Aorta (tissue), 5 donors: Measurements from ENCODE around the gene RUNDC3A. TPM values are rescaled to one million over a fixed set of nuclear protein-coding genes. Genes with fewer than 3 reads are reported as not detected.
A peak's percentile ranks its signal among the peaks of the same experiment; 100 is the strongest.

Source experiments
- ATAC-seq: fragments of 200-7000 bp; cut with Tn5 transposase; one replicate; pipeline ENCODE4 v1.9.1; 2022; ENCODE audit warnings: moderate library complexity; ENCODE audit not compliant: low FRiP score
- DNase-seq, 2 donors: peaks; one replicate each; pipeline ENCODE4 v3.0.0-alpha.2; 2020
- H3K27ac ChIP-seq, 2 donors: one replicate each; pipeline ENCODE4 v1.5.1; 2013; ENCODE audit warnings: low read length in 2 of 2, mild to moderate bottlenecking in 2 of 2, moderate library complexity in 2 of 2, control low read depth in 1 of 2, inconsistent platforms in 1 of 2, low read depth in 1 of 2
- H3K27me3 ChIP-seq, 2 donors: one replicate each; pipeline ENCODE4 v1.6.1; 2013; ENCODE audit warnings: control low read depth in 1 of 2, low read length in 1 of 2, mild to moderate bottlenecking in 1 of 2, moderate library complexity in 1 of 2; ENCODE audit not compliant: insufficient read depth in 2 of 2, control insufficient read depth in 1 of 2
- H3K36me3 ChIP-seq, 2 donors: one replicate each; pipeline ENCODE4 v1.6.1; 2013; ENCODE audit warnings: control low read depth in 1 of 2, low read length in 1 of 2, mild to moderate bottlenecking in 1 of 2; ENCODE audit not compliant: insufficient read depth in 2 of 2, control insufficient read depth in 1 of 2
- H3K4me1 ChIP-seq, 2 donors: one replicate each; pipeline ENCODE4 v1.6.1; 2013; ENCODE audit warnings: low read length in 2 of 2, control low read depth in 1 of 2, mild to moderate bottlenecking in 1 of 2, moderate library complexity in 1 of 2; ENCODE audit not compliant: insufficient read depth in 2 of 2, control insufficient read depth in 1 of 2
- H3K4me3 ChIP-seq, 2 donors: one replicate each; pipeline ENCODE4 v1.5.1; 2013; ENCODE audit warnings: low read length in 2 of 2, control low read depth in 1 of 2, mild to moderate bottlenecking in 1 of 2
- H3K9me3 ChIP-seq: one replicate; pipeline ENCODE4 v1.6.1; 2013; ENCODE audit warnings: mild to moderate bottlenecking, low read length; ENCODE audit not compliant: control insufficient read depth
- WGBS, 2 donors: extraction: QIAGEN DNeasy Blood & Tissue Kit; methylation state at CpG; one replicate each; pipeline ENCODE4 v1.1.7; 2013; 5-methylcytosine and 5-hydroxymethylcytosine counted together
- intact Hi-C, 2 donors: fragments of 100-400 bp; cut with DNase I; formaldehyde crosslinking; loops; one replicate each; pipeline versions ENCODE4 v1.14.2 to v1.15.0; 2022
- polyA plus RNA-seq, 2 donors: library from polyadenylated mRNA; stranded (reverse); fragments of 200-250 nt; gene quantifications; one replicate each; pipeline ENCODE4 v1.2.3, GENCODE V29; 2013
- total RNA-seq, 2 donors: library from RNA; stranded (reverse); fragmentation: NEBNext Ultra II Directional; extraction: Animal tissue kit (Norgen Biotek cat#: 25700); gene quantifications; one replicate each; pipeline ENCODE4 v1.2.1, GENCODE V29; 2021
- donor health status: healthy with polysubstance abuse.
- donor health status: Bipolar disorder and iron deficiency.
- donor health status: DM: no; HTN: no; CAD: no.
- donor health status: DM: no; HTN: no; CAD: no.
- donor health status: DM: yes; HTN: yes; CAD: no.

RUNDC3A gene
- total and polyA plus RNA-seq, 4 donors = 0.26 to 0.75 (median 0.50) TPM; not detected in 1

DNA sequence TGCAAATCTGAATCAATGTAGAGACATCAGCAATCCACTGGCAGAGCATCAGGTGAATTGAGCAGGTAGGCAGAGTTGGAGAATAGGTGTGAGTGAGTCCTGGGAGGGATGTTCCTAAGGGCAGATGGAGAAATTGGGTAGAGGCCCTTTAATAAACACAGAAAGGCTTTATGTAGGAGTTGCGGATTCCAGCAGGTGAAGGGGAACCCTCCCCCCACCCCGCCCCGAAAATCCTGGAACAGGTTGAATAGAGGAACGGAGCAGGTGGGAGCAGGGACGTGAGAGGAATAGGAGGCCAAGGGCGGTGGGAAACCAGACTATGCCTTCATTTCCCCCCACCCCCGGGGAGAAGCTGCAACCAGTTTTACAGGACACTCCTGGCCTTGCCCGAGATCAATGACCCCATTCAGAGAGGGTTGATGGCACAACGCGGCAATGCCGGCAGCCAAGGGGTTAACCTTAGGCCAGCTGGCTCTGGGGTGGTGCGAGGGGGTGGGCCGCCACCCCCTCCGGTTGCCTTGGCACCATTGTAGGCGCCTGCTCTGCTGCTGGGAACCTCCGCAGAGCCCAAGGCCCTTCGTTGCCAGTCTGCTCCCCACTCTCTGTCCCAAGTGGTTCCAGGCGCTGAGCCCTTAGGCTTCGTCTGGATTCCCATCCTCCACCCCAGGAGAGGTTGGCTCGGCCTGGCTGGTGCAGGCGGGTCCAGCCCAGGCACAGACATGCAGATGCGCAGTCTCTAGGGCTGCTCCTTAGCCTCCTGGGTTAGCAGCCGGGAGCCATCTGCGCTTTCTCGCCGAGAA lies 814 bp upstream of the RUNDC3A start:
- no peaks in the 10 kb centered on the region for H3K4me1 ChIP-seq
- DNase-seq (peak in 1 of 2 donors; percentile 77), ATAC-seq (peak; percentile 53)
- no peaks in the 10 kb centered on the region for H3K36me3 ChIP-seq
- no peak overlapping the region for H3K4me3 ChIP-seq
- H3K27me3 ChIP-seq = no peaks in the 10 kb centered on the region
- H3K9me3 ChIP-seq = no peaks in the 10 kb centered on the region
- 1 to 2% methylated on average over 26 of the region's 26 CpGs for WGBS, 2 donors
- no peak overlapping the region for H3K27ac ChIP-seq
- intact Hi-C loops = no loop called here

DNA sequence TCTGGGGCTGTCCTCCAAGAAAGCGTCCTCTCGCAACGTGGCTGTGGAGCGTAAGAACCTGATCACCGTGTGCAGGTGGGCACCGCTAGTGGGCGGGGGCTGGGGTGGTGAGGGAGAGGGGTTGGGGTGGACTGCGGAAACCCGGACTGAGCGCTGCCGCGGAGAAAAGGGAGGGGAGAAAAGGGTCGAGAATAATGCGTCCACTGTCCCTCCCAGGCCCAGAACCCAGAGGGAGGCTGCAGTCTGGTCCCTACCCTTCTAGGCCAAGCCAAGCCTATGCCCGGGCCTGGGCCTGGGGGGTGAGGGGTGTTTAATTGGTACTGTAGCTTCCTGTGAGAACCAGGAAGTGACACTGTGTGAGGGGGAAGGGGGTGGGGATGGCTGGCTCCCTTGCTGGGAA lies 464 bp downstream of the RUNDC3A start:
- ATAC-seq (peak; percentile 8), DNase-seq (no peak)
- H3K27ac ChIP-seq = no peak overlapping the region
- H3K27me3 ChIP-seq = no peaks in the 10 kb centered on the region
- no peaks in the 10 kb centered on the region for H3K36me3 ChIP-seq
- WGBS, 2 donors = 1% methylated on average over 15 of the region's 15 CpGs
- no peak overlapping the region for H3K4me3 ChIP-seq
- intact Hi-C loops = no loop called here
- no peaks in the 10 kb centered on the region for H3K4me1 ChIP-seq
- no peaks in the 10 kb centered on the region for H3K9me3 ChIP-seq

DNA sequence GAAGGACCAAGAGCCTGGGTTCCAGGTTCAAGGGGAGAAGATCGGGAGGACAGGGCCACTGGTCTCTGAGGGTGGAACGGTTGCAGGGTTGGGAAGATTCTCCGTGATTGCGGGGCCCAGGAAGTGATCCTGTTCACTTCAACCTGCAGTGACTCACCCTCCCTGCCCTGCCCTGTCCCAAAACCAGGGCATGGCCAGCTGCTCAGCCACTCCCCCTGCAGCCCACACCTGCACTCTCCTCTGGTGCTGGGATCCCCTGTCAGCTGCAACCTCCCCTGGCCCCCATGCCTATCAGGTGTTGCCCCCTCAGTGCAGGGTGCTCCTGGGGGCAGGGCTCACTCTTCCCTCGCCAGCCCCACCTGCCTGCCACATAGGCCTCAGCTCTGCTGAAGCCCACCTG lies 1.1 kb downstream of the RUNDC3A start:
- Histone ChIP-seq H3K4me3 (no peak overlapping the region), H3K9me3 (no peaks in the 10 kb centered on the region), H3K36me3 (no peaks in the 10 kb centered on the region), H3K4me1 (no peaks in the 10 kb centered on the region), H3K27ac (no peak overlapping the region), H3K27me3 (no peaks in the 10 kb centered on the region)
- DNase-seq (no peak), ATAC-seq (no peak)
- 61 to 83% methylated on average over 4 to 5 of the region's 5 CpGs for WGBS, 2 donors
- intact Hi-C loops = no loop called here

DNA sequence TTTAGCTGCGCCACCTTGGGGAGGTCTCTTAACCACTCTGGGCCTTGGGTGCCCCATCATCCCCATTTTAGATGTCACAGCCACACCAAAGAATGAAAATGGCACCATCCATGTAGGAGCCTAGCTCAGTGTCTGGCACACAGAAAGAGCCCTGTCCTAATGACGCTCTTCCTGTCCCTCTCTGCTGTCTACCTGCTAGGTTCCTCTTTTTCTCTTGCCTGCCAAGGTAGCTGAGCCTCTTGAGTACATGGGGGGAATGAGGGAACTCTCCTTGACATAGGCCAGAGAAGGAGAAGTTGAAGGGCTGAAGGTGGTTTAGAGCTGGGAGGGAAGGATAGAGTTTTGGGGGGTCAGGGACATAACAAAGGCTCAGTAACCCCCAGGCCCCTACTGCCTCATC lies 1.8 kb downstream of the RUNDC3A start:
- no peak overlapping the region for H3K4me3 ChIP-seq
- no peak for DNase-seq
- H3K27ac ChIP-seq = no peak overlapping the region
- whole genome bisulfite sequencing, 2 donors = 89 to 92% methylated on average over 2 of the region's 2 CpGs
- no peaks in the 10 kb centered on the region for H3K4me1 ChIP-seq
- intact Hi-C loops = no loop called here
- ATAC-seq = no peak
- H3K9me3 ChIP-seq = no peaks in the 10 kb centered on the region
- no peaks in the 10 kb centered on the region for H3K27me3 ChIP-seq
- H3K36me3 ChIP-seq = no peaks in the 10 kb centered on the region

DNA sequence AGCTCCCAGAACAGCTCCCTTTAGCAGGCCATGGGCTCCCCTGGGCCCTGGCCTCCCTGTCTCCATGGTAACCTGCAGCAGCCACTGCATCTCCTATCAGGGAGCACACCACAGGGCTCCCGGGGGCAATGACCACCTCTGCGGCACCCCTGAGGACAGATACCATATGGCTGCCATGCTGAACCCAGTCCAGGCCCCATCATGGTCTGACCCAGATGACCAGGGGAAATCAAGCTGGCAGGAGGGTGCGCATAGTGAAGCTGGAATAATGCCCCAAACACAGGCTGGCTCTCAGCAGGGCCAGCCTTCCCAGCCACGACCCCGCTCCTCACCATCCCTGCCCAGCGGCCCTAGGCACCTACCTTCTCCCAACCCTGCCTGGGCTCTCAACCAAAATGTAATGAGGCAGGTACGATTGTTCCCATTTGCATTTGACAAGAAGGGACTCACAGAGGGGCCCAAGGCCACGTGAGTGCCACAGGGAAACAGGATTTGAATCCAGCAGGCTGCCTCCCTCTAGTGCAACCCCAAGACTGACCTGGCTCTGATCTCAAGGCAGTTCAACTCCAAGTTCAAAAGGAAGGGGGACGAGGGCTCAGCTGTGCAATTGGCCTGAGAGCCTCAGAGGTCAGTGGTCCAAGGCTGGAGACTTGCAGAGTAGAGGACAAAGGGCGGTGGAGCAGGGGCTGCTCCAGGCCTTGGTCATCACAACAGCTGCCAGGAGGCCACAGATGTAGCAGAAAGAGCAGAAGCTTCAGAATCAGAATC lies 2.4 kb downstream of the RUNDC3A start:
- Histone ChIP-seq H3K4me3 (no peak overlapping the region), H3K9me3 (no peaks in the 10 kb centered on the region), H3K4me1 (no peaks in the 10 kb centered on the region), H3K27me3 (peaks cover 0 to under 1% of the 10 kb centered on the region in 2 donors), H3K27ac (no peak overlapping the region), H3K36me3 (no peaks in the 10 kb centered on the region)
- ATAC-seq = no peak
- intact Hi-C loops = no loop called here
- WGBS, 2 donors = 73 to 74% methylated on average over 10 of the region's 10 CpGs
- DNase-seq = peak in 1 of 2 donors; percentile 11

DNA sequence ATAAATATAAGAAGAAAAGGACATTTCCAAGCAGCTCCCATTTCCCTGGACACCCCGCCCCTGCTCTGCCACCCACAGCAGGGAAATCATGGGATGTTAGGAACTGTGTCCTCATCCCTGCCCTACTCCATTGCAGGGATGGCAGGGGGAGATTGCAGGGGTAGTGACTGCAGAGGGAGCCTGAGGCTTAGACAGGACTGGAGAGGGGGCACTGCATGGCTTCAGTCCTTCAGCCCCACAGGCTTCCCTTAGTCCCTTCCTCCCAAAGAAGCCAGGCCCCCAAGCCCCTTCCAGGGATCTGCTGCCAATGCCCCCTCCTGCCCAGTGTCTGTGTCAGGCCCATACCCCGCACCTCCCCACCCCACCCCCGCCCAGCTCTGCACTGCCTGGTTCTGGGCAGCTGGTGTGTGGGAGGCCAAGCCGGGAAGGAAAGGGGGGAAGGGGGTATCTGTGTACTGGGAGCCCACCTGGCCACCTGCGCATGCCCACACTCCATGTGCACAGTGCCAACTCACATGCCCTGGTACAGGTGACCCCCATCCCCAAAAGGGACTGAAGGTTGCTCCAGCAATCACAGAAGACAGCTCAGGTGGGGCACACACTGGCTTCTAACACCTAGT lies 3.3 kb downstream of the RUNDC3A start:
- DNase-seq = no peak
- WGBS, 2 donors = 71 to 95% methylated on average over 2 to 5 of the region's 5 CpGs
- Histone ChIP-seq H3K4me3 (no peak overlapping the region), H3K27ac (no peak overlapping the region), H3K9me3 (no peaks in the 10 kb centered on the region), H3K4me1 (no peaks in the 10 kb centered on the region), H3K27me3 (peaks cover 0 to 1% of the 10 kb centered on the region in 2 donors), H3K36me3 (no peaks in the 10 kb centered on the region)
- intact Hi-C loops = no loop called here
- ATAC-seq = no peak

DNA sequence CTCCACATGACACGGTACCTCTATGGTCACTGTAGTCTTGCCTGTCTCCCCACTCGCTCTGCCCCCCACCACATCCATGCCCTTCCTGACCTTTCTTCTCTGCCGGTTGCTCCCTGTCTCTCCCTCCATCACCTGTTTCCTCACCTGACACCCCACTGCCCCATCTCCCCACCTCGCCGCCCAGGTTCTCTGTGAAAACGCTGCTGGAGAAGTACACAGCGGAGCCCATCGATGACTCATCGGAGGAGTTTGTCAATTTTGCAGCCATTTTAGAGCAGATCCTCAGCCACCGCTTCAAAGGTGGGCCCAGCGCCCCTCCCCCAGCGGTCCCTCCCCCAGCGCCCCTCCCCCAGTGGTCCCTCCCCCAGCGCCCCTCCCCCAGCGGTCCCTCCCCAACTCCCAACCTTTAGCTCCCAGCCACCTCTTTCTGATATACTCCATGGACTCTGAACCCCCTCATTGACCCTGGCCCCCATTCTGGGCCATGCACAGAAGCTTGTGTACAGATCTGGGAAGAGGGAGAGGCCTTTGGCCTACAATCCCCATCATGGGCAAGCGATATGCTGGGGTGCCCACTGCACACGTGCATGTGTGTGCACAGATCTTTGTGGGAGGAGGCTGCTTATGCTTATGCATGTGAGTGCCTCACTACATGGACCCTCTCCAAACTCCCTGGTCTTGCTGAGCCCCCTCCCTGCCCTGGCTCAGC lies 4.1 kb downstream of the RUNDC3A start:
- no peak overlapping the region for H3K27ac ChIP-seq
- intact Hi-C loops = no loop called here
- ATAC-seq = no peak
- no peak overlapping the region for H3K4me3 ChIP-seq
- peaks cover 0 to 1% of the 10 kb centered on the region in 2 donors for H3K27me3 ChIP-seq
- 65 to 72% methylated on average over 15 to 17 of the region's 17 CpGs for WGBS, 2 donors
- no peaks in the 10 kb centered on the region for H3K36me3 ChIP-seq
- H3K9me3 ChIP-seq = no peaks in the 10 kb centered on the region
- no peak for DNase-seq
- no peaks in the 10 kb centered on the region for H3K4me1 ChIP-seq

DNA sequence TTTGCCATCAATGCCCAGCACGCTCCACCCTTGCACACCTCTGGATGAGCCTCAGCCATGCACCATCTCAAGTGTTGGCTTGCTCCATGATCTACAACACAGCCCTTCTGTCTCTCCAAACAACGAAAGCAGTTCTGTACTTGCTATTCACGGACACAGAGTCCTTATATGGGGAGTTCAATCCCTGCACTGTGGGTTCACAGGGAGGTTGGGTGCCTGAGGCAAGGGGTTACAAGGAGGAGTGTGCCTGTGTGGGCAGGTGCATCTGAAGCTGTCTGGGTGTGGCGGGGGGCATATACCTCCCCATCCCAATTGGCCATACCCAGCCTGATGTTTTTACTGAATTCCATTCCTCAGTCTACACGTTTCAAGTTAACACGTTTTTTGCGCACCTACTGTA lies 5.6 kb downstream of the RUNDC3A start:
- Histone ChIP-seq H3K27ac (no peak overlapping the region), H3K4me3 (no peak overlapping the region), H3K4me1 (no peaks in the 10 kb centered on the region), H3K9me3 (no peaks in the 10 kb centered on the region), H3K27me3 (peaks cover 0 to 1% of the 10 kb centered on the region in 2 donors), H3K36me3 (no peaks in the 10 kb centered on the region)
- 73 to 75% methylated on average over 7 of the region's 7 CpGs for WGBS, 2 donors
- DNase-seq (no peak), ATAC-seq (no peak)
- intact Hi-C loops = no loop called here
